C4-2B (cell line): ENCODE data around the gene LRRC4C.

Experiments
- H3K27ac ChIP-seq: fragments of 450-650 bp; 2 replicates; pipeline ENCODE4 v1.5.1; 2017
- CTCF ChIP-seq: fragments of 450-650 bp; conservative IDR thresholded peaks from 2 replicates; pipeline ENCODE4 v1.5.1; 2017; ENCODE audit warnings: mild to moderate bottlenecking
- ZFX ChIP-seq: fragments of 450-650 bp; IDR thresholded peaks from 2 replicates; pipeline ENCODE4 v1.6.1; 2017

The LRRC4C gene

GRCh38 chr11:40280159-40281051, 1179.0 kb downstream of the LRRC4C start:
- TF ChIP-seq ZFX (no peak), CTCF (no peak)
- no peak overlapping the region for H3K27ac ChIP-seq

DNA sequence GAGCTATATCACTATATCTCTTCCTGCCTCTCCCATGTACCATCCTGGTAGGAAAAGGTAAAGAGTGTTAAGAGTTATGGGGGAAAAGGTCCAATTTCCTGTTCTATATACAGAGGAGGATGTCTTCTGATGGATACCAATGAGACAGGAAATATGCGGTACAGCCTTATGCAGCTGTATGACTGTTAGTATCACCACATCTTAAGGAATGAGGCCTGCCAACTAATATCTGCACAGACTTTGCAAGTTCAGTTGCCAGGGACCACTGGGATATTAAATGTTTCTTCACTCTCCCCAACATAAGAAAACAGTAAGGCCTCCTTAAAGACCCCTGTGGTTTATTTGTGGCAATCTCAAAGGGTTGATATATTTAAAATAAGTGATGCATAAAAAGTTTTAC, 1182.5 kb downstream of the LRRC4C start:
- TF ChIP-seq ZFX: no peak
- no peak for TF ChIP-seq CTCF
- no peak overlapping the region for H3K27ac ChIP-seq

- TF ChIP-seq CTCF (no peak), ZFX (no peak)
- H3K27ac ChIP-seq: no peak overlapping the region
Measured at GRCh38 chr11:40274017-40274416, 1185.4 kb downstream of the LRRC4C start.

- no peak overlapping the region for H3K27ac ChIP-seq
- TF ChIP-seq CTCF (no peak), ZFX (no peak)
Measured at GRCh38 chr11:40273192-40273732, 1186.2 kb downstream of the LRRC4C start.

GRCh38 chr11:40271361-40271760, 1188.1 kb downstream of the LRRC4C start:
- H3K27ac ChIP-seq: no peak overlapping the region
- TF ChIP-seq CTCF (no peak), ZFX (no peak)

- no peak for TF ChIP-seq ZFX
- TF ChIP-seq CTCF: no peak
- H3K27ac ChIP-seq: no peak overlapping the region
Measured at GRCh38 chr11:40269865-40270264, 1189.6 kb downstream of the LRRC4C start.

- TF ChIP-seq CTCF: no peak
- TF ChIP-seq ZFX: no peak
- no peak overlapping the region for H3K27ac ChIP-seq
Measured at GRCh38 chr11:40268551-40268950, 1190.9 kb downstream of the LRRC4C start.
